ENCODE measurements around the gene KIF5B. TPM values are rescaled to one million over a fixed set of nuclear protein-coding genes. Genes with fewer than 3 reads are reported as not detected.
"Not testable (repeated sequence)": the region's sequence is repeated elsewhere in the genome, so short reads cannot be mapped to it uniquely, and the experiment has no call there.

The KIF5B gene
- total RNA-seq, 3 donors from 2014 or later, result 91.6 to 188 (median 109) TPM

DNA sequence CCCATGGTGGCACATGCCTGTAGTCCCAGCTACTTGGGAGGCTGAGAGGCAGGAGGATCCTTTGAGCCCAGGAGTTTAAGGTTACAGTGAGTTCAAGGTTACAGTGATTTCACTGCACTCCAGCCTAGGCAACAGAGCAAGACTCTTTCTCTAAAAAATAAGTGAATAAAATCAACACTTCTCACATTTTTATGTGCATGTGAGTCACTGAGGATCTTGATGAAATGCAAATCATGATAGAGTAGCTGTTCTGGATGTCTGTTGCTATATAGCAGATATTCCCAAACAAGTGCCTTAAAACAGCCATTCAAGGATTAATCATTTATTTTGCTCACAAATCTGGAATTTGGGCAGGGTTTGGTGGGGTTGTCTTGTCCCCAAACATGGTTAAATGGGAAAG, 65.3 kb downstream of the KIF5B start:
- Histone ChIP-seq H3K4me3 (no peak overlapping the region), H3K36me3 (ENCODE audit: low read depth) (no peaks in the 10 kb centered on the region), H3K4me1 (ENCODE audit: low read depth) (no peaks in the 10 kb centered on the region), H3K9me3 (no peaks in the 10 kb centered on the region)
- intact Hi-C loops (cut with DNase I, micrococcal nuclease), result no loop called here
- DNase-seq (no peak), ATAC-seq (no peak)
- TF ChIP-seq, protein P1, sequence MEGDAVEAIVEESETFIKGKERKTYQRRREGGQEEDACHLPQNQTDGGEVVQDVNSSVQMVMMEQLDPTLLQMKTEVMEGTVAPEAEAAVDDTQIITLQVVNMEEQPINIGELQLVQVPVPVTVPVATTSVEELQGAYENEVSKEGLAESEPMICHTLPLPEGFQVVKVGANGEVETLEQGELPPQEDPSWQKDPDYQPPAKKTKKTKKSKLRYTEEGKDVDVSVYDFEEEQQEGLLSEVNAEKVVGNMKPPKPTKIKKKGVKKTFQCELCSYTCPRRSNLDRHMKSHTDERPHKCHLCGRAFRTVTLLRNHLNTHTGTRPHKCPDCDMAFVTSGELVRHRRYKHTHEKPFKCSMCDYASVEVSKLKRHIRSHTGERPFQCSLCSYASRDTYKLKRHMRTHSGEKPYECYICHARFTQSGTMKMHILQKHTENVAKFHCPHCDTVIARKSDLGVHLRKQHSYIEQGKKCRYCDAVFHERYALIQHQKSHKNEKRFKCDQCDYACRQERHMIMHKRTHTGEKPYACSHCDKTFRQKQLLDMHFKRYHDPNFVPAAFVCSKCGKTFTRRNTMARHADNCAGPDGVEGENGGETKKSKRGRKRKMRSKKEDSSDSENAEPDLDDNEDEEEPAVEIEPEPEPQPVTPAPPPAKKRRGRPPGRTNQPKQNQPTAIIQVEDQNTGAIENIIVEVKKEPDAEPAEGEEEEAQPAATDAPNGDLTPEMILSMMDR (IDR thresholded peaks at IDR 0.05), result no peak

DNA sequence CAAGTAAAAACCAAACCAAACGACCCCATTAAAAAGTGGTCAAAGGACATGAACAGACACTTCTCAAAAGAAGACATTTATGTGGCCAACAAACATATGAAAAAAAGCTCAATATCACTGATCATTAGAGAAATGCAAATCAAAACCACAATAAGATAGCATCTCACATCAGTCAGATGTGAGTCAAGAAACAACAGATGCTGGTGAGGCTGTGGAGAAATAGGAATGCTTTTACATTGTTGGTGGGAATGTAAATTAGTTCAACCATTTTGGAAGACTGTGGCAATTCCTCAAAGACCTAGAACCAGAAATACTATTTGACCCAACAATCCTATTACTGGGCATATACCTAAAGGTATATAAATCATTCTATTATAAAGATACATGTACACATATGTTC, 68.4 kb downstream of the KIF5B start:
- intact Hi-C loops (cut with DNase I, micrococcal nuclease); H3K36me3 ChIP-seq (ENCODE audit: low read depth); DNase-seq; H3K4me1 ChIP-seq (ENCODE audit: low read depth); H3K4me3 ChIP-seq; H3K9me3 ChIP-seq; ATAC-seq: not testable (repeated sequence)

DNA sequence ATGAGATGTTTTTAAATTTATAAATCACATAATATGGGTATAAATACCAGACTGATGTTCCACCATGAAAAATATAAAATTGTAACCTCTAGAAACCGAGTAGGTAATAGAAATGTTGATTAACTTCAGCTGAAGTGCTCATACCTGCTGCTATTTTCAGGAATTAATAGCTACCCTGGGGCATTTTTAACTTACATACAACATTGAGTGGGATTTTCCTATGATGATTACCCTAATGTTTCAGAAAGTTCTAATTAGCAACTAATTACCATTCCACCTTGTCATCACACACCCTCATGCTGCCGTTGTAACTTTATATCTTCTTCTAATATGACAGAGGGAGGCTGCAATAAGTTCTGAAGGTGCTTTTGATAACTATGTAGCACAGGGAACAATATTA, 74.1 kb downstream of the KIF5B start:
- intact Hi-C loops (cut with DNase I, micrococcal nuclease), result no loop called here
- Histone ChIP-seq H3K9me3 (no peaks in the 10 kb centered on the region), H3K36me3 (ENCODE audit: low read depth) (no peaks in the 10 kb centered on the region), H3K4me3 (no peak overlapping the region), H3K4me1 (ENCODE audit: low read depth) (no peaks in the 10 kb centered on the region)
- TF ChIP-seq, protein P1 (IDR thresholded peaks at IDR 0.05), result no peak
- DNase-seq (no peak), ATAC-seq (no peak)

DNA sequence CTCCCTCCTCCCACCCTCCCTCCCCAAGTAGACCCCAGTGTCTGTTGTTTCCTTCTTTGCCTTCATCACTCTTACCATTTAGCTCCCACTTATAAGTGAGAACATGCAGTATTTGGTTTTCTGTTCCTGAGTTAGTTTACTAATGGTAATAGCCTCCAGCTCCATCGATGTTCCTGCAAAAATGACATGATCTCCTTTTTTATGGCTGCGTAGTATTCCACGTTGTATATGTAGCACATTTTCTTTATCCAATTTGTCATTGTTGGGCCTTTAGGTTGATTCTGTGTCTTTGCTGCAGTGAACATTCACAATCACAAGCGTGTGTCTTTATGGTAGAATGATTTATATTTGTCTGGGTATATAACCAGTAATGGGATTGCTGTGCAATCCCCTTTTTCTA, 75.8 kb downstream of the KIF5B start:
- H3K4me1 ChIP-seq (ENCODE audit: low read depth), result no peaks in the 10 kb centered on the region
- no peaks in the 10 kb centered on the region for H3K36me3 ChIP-seq (ENCODE audit: low read depth)
- ATAC-seq, result no peak
- intact Hi-C loops (cut with DNase I, micrococcal nuclease), result no loop called here
- DNase-seq, result no peak
- no peaks in the 10 kb centered on the region for H3K9me3 ChIP-seq
- H3K4me3 ChIP-seq, result no peak overlapping the region
- TF ChIP-seq, protein P1 (IDR thresholded peaks at IDR 0.05), result no peak

DNA sequence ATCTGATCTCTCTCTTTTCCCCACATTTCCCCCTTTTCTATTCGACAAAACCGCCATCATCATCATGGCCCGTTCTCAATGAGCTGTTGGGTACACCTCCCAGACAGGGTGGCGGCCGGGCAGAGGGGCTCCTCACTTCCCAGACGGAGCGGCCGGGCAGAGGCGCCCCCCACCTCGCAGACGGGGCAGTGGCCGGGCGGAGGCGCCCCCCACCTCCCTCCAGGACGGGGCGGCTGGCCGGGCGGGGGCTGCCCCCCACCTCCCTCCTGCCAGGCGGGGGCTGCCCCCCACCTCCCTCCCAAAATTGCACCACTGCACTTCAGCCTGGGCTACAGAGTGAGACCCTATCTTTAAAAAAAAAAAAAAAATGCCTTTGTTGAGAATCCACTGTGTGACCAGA, 77.2 kb downstream of the KIF5B start:
- H3K9me3 ChIP-seq; H3K36me3 ChIP-seq (ENCODE audit: low read depth); DNase-seq; H3K4me1 ChIP-seq (ENCODE audit: low read depth); H3K4me3 ChIP-seq; intact Hi-C loops (cut with DNase I, micrococcal nuclease); ATAC-seq: not testable (repeated sequence)

DNA sequence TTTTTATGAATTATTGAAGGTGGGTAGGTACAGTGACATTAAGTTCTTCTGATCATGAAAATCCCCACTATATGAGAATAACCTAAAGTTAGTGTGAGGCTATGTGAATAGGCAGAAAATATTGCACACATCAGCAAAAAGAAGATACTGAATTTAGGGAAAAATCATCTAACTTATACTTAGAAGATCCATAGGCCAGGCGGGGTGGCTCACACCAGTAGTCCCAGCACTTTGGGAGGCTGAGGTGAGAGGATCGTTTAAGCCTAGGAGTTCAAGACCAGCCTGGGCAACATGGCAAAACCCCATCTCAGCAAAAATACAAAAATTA, 78.1 kb downstream of the KIF5B start:
- DNase-seq (no peak), ATAC-seq (no peak)
- Histone ChIP-seq H3K4me3 (no peak overlapping the region), H3K36me3 (ENCODE audit: low read depth) (no peaks in the 10 kb centered on the region), H3K4me1 (ENCODE audit: low read depth) (no peaks in the 10 kb centered on the region), H3K9me3 (no peaks in the 10 kb centered on the region)
- TF ChIP-seq, protein P1 (IDR thresholded peaks at IDR 0.05), result no peak
- intact Hi-C loops (cut with DNase I, micrococcal nuclease), result no loop called here

DNA sequence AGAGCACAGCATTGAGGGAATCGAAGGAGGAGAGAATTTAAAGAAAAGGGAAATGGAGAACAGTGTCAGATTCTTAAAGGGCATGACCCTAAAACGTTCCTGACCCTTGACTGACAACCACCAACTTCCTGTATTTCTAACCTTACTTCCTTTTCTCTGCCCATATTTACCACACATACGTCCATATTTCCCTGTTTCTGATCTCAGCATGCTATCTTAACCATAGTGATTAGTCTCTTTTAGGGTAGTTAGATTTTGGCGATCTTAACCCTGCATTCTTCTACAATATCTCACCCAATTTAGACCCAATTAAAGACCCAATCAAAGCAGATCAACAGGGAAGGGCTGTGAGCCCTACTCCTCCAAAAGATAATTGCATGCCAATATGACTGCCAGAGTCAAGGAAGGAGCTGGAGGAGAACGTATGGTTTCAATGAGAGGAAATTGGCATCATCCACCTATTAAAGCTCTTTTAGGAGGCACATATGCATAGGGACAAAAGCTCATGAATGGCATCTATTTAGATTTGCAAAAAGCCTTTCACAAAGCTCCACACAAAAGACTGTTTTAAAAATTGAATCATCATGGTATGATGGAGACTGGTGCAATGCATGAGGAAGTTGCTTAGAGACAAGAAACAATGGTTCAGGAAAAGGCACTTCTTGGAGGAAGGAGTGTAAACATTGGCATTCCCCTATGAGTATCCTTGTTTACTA, 78.6 kb downstream of the KIF5B start:
- TF ChIP-seq, protein P1 (IDR thresholded peaks at IDR 0.05), result no peak
- no peaks in the 10 kb centered on the region for H3K9me3 ChIP-seq
- H3K4me3 ChIP-seq, result no peak overlapping the region
- H3K36me3 ChIP-seq (ENCODE audit: low read depth), result no peaks in the 10 kb centered on the region
- intact Hi-C loops (cut with DNase I, micrococcal nuclease), result no loop called here
- DNase-seq (no peak), ATAC-seq (peak; percentile 56)
- H3K4me1 ChIP-seq (ENCODE audit: low read depth), result no peaks in the 10 kb centered on the region
